ENCODE results near the gene ATP8B4. TPM values are rescaled to one million over a fixed set of nuclear protein-coding genes. Genes with fewer than 3 reads are reported as not detected.

The ATP8B4 gene
- total RNA-seq, 1 experiment from 2014 or later = not detected

GRCh38 chr15:50053055-50053856 is 65.8 kb downstream of the ATP8B4 start:
- H3K79me2 ChIP-seq (ENCODE audit: low read length) = no peaks in the 10 kb centered on the region
- BruUV-seq (replicated peaks) = no TSS peak
- H3K27ac ChIP-seq (ENCODE audit: low read length) = no peak overlapping the region
- no peak overlapping the region for H3K9ac ChIP-seq (ENCODE audit: low read length)
- no peaks in the 10 kb centered on the region for H3K9me3 ChIP-seq (ENCODE audit: low read length)
- no peaks in the 10 kb centered on the region for H3K36me3 ChIP-seq (ENCODE audit: low read depth, low read length)
- POLR2A ChIA-PET (ENCODE audit: unreplicated experiment) = interaction anchor here (0.6 to 0.7 kb wide), 2 partner anchors 1090 to 1604 kb away, joined by 3 to 7 read pairs; partner anchors contain the start of gene SHC4
- no peaks in the 10 kb centered on the region for H3K27me3 ChIP-seq (ENCODE audit: low read length)
- H3K9me2 ChIP-seq (replicated peaks; ENCODE audit: low read length) = no peaks in the 10 kb centered on the region
- peaks cover 17% of the 10 kb centered on the region for H3K4me1 ChIP-seq (ENCODE audit: insufficient read depth, low read length)
- no peak overlapping the region for H3K4me2 ChIP-seq (ENCODE audit: low read length)
- H2AFZ ChIP-seq (ENCODE audit: low read length) = no peak overlapping the region
- intact Hi-C loops (cut with micrococcal nuclease) = loop anchor here (2.0 to 5.0 kb wide), 6 partner anchors 84 to 816 kb away; partner anchors contain the start of genes DTWD1, FAM227B and FGF7
- ATAC-seq = no peak
- no peak for DNase-seq
- no peaks in the 10 kb centered on the region for H3F3A ChIP-seq (ENCODE audit: low read length, unreplicated experiment)
- CTCF ChIA-PET = no interaction called here
- no peaks in the 10 kb centered on the region for H4K20me1 ChIP-seq (ENCODE audit: low read length)
- no peak for TF ChIP-seq EZH2phosphoT487 (IDR thresholded peaks at IDR 0.05; ENCODE audit: borderline replicate concordance, low read length)
- TF ChIP-seq, protein P1, sequence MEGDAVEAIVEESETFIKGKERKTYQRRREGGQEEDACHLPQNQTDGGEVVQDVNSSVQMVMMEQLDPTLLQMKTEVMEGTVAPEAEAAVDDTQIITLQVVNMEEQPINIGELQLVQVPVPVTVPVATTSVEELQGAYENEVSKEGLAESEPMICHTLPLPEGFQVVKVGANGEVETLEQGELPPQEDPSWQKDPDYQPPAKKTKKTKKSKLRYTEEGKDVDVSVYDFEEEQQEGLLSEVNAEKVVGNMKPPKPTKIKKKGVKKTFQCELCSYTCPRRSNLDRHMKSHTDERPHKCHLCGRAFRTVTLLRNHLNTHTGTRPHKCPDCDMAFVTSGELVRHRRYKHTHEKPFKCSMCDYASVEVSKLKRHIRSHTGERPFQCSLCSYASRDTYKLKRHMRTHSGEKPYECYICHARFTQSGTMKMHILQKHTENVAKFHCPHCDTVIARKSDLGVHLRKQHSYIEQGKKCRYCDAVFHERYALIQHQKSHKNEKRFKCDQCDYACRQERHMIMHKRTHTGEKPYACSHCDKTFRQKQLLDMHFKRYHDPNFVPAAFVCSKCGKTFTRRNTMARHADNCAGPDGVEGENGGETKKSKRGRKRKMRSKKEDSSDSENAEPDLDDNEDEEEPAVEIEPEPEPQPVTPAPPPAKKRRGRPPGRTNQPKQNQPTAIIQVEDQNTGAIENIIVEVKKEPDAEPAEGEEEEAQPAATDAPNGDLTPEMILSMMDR (conservative IDR thresholded peaks at IDR 0.05; ENCODE audit: low read depth, low read length) = no peak
- no peak for TF ChIP-seq EZH2 (IDR thresholded peaks at IDR 0.05; ENCODE audit: low read length, unreplicated experiment)
- no peak overlapping the region for H3K4me3 ChIP-seq (ENCODE audit: low read length)

GRCh38 chr15:50051811-50052419 is 67.1 kb downstream of the ATP8B4 start:
- no peaks in the 10 kb centered on the region for H3F3A ChIP-seq (ENCODE audit: low read length, unreplicated experiment)

More at GRCh38 chr15:50051811-50052419, 67.1 kb downstream of the ATP8B4 start:
- DNase-seq (peak; percentile 87), ATAC-seq (peak; percentile 97)
- H3K4me1 ChIP-seq (ENCODE audit: insufficient read depth, low read length) = peaks cover 20% of the 10 kb centered on the region
- H3K9ac ChIP-seq (ENCODE audit: low read length) = peak overlapping the region; percentile 54
- peak overlapping the region; percentile 59 for H3K4me2 ChIP-seq (ENCODE audit: low read length)
- no peak overlapping the region for H3K4me3 ChIP-seq (ENCODE audit: low read length)
- no TSS peak for BruUV-seq (replicated peaks)
- no peaks in the 10 kb centered on the region for H3K9me2 ChIP-seq (replicated peaks; ENCODE audit: low read length)
- H2AFZ ChIP-seq (ENCODE audit: low read length) = peak overlapping the region; percentile 73
- ChIA-PET POLR2A (ENCODE audit: unreplicated experiment) (no interaction called here), CTCF (interaction anchor here (0.6 to 1.3 kb wide), 8 partner anchors 66 to 1088 kb away, joined by 3 to 6 read pairs (median 4); partner anchors contain the start of genes FGF7 and SHC4)
- no peaks in the 10 kb centered on the region for H3K27me3 ChIP-seq (ENCODE audit: low read length)
- no peaks in the 10 kb centered on the region for H3K79me2 ChIP-seq (ENCODE audit: low read length)
- TF ChIP-seq, protein P1 (conservative IDR thresholded peaks at IDR 0.05; ENCODE audit: low read depth, low read length) = peak; percentile 89
- TF ChIP-seq EZH2 (IDR thresholded peaks at IDR 0.05; ENCODE audit: low read length, unreplicated experiment) (no peak), EZH2phosphoT487 (IDR thresholded peaks at IDR 0.05; ENCODE audit: borderline replicate concordance, low read length) (no peak)
- H3K9me3 ChIP-seq (ENCODE audit: low read length) = no peaks in the 10 kb centered on the region
- H4K20me1 ChIP-seq (ENCODE audit: low read length) = no peaks in the 10 kb centered on the region
- H3K27ac ChIP-seq (ENCODE audit: low read length) = peak overlapping the region; percentile 89
- intact Hi-C loops (cut with micrococcal nuclease) = loop anchor here (1.0 to 5.0 kb wide), 8 partner anchors 49 to 815 kb away; partner anchors contain the start of genes DTWD1, FAM227B and FGF7
- no peaks in the 10 kb centered on the region for H3K36me3 ChIP-seq (ENCODE audit: low read depth, low read length)

Measured in PC-3 (cell line).